PC-3 (cell line): ENCODE results near the gene IRF1.

Source experiments
- CTCF ChIP-seq: fragments of 300-600 bp; sonication (generic); conservative IDR thresholded peaks from 2 replicates; pipeline ENCODE4 v1.5.1; 2017; ENCODE audit warnings: antibody characterized with exemption, low read depth, mild to moderate bottlenecking, low read length
- EZH2phosphoT487 ChIP-seq: fragments of 300-600 bp; sonication (generic); IDR thresholded peaks from 2 replicates; pipeline ENCODE4 v1.6.1; 2018; ENCODE audit warnings: mild to moderate bottlenecking, antibody characterized with exemption, low read length, borderline replicate concordance

DNA sequence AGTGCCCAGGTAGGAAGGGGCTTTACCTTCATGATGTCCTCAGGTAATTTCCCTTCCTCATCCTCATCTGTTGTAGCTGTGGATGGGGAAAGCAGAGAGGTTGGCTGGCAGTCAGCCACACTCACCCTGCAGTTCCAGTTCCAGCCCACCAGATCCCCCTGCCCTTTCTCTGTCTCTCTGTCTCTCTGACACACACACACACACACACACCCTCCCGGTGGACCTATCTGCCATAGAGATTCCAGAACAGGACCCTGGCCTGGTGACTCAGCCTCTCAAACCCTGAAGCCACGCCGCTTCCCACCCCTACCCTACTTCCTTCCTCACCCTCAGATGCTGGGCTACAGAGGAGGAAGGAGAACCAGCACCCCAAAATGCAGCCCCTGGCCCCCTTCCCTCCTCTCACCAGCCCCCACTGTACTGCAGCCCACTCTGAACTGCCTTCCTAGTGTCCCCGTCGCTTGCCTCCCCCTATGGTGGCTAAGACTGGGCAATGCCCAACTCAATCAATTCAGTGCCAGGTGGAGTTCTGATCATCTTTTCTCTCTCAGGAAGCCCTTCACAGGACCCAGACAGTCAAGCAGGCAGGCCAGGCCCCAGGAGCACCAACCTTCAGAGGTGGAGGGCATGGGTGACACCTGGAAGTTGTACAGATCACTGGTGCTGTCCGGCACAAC lies 4.8 kb downstream of the IRF1 start:
- TF ChIP-seq EZH2phosphoT487 (no peak), CTCF (no peak)
